Astrocyte (in vitro differentiated cells and primary cell): ENCODE data around the gene FFAR1. TPM values are rescaled to one million over a fixed set of nuclear protein-coding genes. Genes with fewer than 3 reads are reported as not detected.
A peak's percentile ranks its signal among the peaks of the same experiment; 100 is the strongest.

Experiments
- DNase-seq: peaks from one replicate; pipeline ENCODE4 v3.0.0-alpha.2; 2010; ENCODE audit warnings: low read depth
- FAIRE-seq: peaks from 2 replicates; lab custom pipeline; 2011; peaks lifted over from hg19 to GRCh38; lab: Jason Lieb, UNC
- H2AFZ ChIP-seq: 2 replicates; pipeline ENCODE4 v1.6.0; 2012; ENCODE audit warnings: low read depth, low read length, inconsistent platforms
- H3K27ac ChIP-seq: 2 replicates; pipeline ENCODE4 v1.5.1; 2011; ENCODE audit warnings: low read depth, low read length, inconsistent platforms
- H3K27me3 ChIP-seq: 2 replicates; pipeline ENCODE4 v1.6.0; 2011; ENCODE audit warnings: low read length, inconsistent platforms; ENCODE audit not compliant: insufficient read depth
- H3K36me3 ChIP-seq: 2 replicates; pipeline ENCODE4 v1.5.1; 2011; ENCODE audit warnings: low read length, inconsistent platforms; ENCODE audit not compliant: insufficient read depth
- H3K4me1 ChIP-seq: 2 replicates; pipeline ENCODE4 v1.5.1; 2011; ENCODE audit warnings: low read length, inconsistent platforms; ENCODE audit not compliant: insufficient read depth
- H3K4me2 ChIP-seq: 2 replicates; pipeline ENCODE4 v1.6.0; 2012; ENCODE audit warnings: low read length, inconsistent platforms
- H3K4me3 ChIP-seq: 2 replicates; pipeline ENCODE4 v1.5.1; 2011; ENCODE audit warnings: low read depth, mild to moderate bottlenecking, low read length, inconsistent platforms; ENCODE audit not compliant: insufficient read depth
- H3K79me2 ChIP-seq: 2 replicates; pipeline ENCODE4 v1.6.0; 2012; ENCODE audit warnings: mild to moderate bottlenecking, low read length, inconsistent platforms; ENCODE audit not compliant: insufficient read depth
- H3K9ac ChIP-seq: 2 replicates; pipeline ENCODE4 v1.6.0; 2012; ENCODE audit warnings: mild to moderate bottlenecking, low read length, inconsistent platforms
- H3K9me3 ChIP-seq: 2 replicates; pipeline ENCODE4 v1.5.1; 2012; ENCODE audit warnings: low read depth, mild to moderate bottlenecking, low read length, inconsistent platforms; ENCODE audit not compliant: insufficient read depth
- H4K20me1 ChIP-seq: 2 replicates; pipeline ENCODE4 v1.6.0; 2012; ENCODE audit warnings: low read length, inconsistent platforms; ENCODE audit not compliant: insufficient read depth
- H3K27ac Mint-ChIP-seq: one replicate; pipeline ENCODE4 v1.8.0; 2021; ENCODE audit warnings: mild to moderate bottlenecking, mixed read lengths; ENCODE audit not compliant: unreplicated experiment
- H3K27me3 Mint-ChIP-seq: one replicate; pipeline ENCODE4 v1.8.0; 2021; ENCODE audit warnings: low read depth, mixed read lengths; ENCODE audit not compliant: unreplicated experiment
- H3K36me3 Mint-ChIP-seq: one replicate; pipeline ENCODE4 v1.8.0; 2021; ENCODE audit warnings: low read depth, mixed read lengths; ENCODE audit not compliant: unreplicated experiment
- H3K4me1 Mint-ChIP-seq: one replicate; pipeline ENCODE4 v1.8.0; 2021; ENCODE audit warnings: low read depth, mixed read lengths; ENCODE audit not compliant: unreplicated experiment
- H3K4me3 Mint-ChIP-seq: one replicate; pipeline ENCODE4 v1.8.0; 2021; ENCODE audit warnings: mild to moderate bottlenecking, moderate library complexity, mixed read lengths; ENCODE audit not compliant: unreplicated experiment
- H3K9me3 Mint-ChIP-seq: one replicate; pipeline ENCODE4 v1.8.0; 2021; ENCODE audit warnings: mild to moderate bottlenecking, mixed read lengths; ENCODE audit not compliant: unreplicated experiment
- EZH2 ChIP-seq: IDR thresholded peaks from 2 replicates; pipeline ENCODE4 v1.6.1; 2012; ENCODE audit warnings: mild to moderate bottlenecking, low read length, inconsistent platforms; ENCODE audit not compliant: insufficient read depth
- total RNA-seq: library from RNA; stranded (reverse); gene quantifications from 2 replicates; pipeline ENCODE4 v1.2.1, GENCODE V29; 2021
- TF ChIP-seq, protein P1 (sequence below): IDR thresholded peaks from 2 replicates; pipeline ENCODE4 v1.5.1; 2011; ENCODE audit warnings: low read depth, mild to moderate bottlenecking, inconsistent platforms, low read length, moderate library complexity; ENCODE audit not compliant: insufficient read depth

The FFAR1 gene
- total RNA-seq, 1 donor from 2014 or later, result not detected

GRCh38 chr19:35316560-35316959 lies 31.1 kb upstream of the FFAR1 start:
- H3K9ac ChIP-seq, result no peak overlapping the region
- H3K27ac ChIP-seq, result no peak overlapping the region
- no peaks in the 10 kb centered on the region for H3K27me3 ChIP-seq
- Mint-ChIP-seq H3K36me3 (no peaks in the 10 kb centered on the region), H3K4me1 (peaks cover 10% of the 10 kb centered on the region), H3K27me3 (peaks cover 25% of the 10 kb centered on the region), H3K4me3 (no peak overlapping the region), H3K9me3 (peaks cover 2% of the 10 kb centered on the region), H3K27ac (no peak overlapping the region)
- H3K9me3 ChIP-seq, result no peaks in the 10 kb centered on the region
- TF ChIP-seq, protein P1, sequence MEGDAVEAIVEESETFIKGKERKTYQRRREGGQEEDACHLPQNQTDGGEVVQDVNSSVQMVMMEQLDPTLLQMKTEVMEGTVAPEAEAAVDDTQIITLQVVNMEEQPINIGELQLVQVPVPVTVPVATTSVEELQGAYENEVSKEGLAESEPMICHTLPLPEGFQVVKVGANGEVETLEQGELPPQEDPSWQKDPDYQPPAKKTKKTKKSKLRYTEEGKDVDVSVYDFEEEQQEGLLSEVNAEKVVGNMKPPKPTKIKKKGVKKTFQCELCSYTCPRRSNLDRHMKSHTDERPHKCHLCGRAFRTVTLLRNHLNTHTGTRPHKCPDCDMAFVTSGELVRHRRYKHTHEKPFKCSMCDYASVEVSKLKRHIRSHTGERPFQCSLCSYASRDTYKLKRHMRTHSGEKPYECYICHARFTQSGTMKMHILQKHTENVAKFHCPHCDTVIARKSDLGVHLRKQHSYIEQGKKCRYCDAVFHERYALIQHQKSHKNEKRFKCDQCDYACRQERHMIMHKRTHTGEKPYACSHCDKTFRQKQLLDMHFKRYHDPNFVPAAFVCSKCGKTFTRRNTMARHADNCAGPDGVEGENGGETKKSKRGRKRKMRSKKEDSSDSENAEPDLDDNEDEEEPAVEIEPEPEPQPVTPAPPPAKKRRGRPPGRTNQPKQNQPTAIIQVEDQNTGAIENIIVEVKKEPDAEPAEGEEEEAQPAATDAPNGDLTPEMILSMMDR, result no peak
- TF ChIP-seq EZH2, result no peak
- H2AFZ ChIP-seq, result no peak overlapping the region
- H3K4me1 ChIP-seq, result peaks cover 7% of the 10 kb centered on the region
- no peaks in the 10 kb centered on the region for H3K79me2 ChIP-seq
- FAIRE-seq (no peak), DNase-seq (no peak)
- H4K20me1 ChIP-seq, result no peaks in the 10 kb centered on the region
- no peak overlapping the region for H3K4me2 ChIP-seq
- H3K36me3 ChIP-seq, result no peaks in the 10 kb centered on the region
- H3K4me3 ChIP-seq, result no peak overlapping the region

DNA sequence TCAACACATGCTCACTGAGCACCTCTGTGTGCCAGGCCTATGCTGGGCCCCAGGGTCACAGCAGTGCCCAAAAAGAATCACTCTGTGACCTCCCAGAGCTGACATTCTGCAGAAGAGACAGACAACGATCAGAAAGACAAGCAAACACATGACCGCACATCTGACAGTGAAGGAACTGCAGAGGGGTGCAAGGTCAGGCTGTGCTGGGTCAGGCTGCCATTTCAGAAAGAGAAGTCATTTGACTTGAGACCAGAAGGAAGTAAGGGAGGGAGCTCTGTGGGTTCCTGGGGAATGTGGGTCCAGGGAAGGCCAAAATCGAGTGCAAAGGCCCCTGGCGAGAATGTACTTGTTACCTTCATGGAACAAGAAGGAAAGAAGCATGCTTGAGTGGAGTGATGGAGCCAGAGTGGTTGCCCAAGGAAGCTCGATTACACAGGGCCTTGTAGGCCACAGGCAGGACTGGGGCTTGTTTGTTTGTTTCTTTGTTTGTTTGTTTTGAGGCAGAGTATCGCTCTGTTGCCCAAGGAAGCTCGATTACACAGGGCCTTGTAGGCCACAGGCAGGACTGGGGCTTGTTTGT lies 30.1 kb upstream of the FFAR1 start:
- Mint-ChIP-seq H3K36me3 (no peaks in the 10 kb centered on the region), H3K27ac (no peak overlapping the region), H3K9me3 (peaks cover 3% of the 10 kb centered on the region), H3K4me3 (peak overlapping the region; percentile 46), H3K4me1 (peaks cover 6% of the 10 kb centered on the region), H3K27me3 (peaks cover 29% of the 10 kb centered on the region)
- Histone ChIP-seq H4K20me1 (no peaks in the 10 kb centered on the region), H3K27me3 (no peaks in the 10 kb centered on the region), H2AFZ (no peak overlapping the region), H3K36me3 (no peaks in the 10 kb centered on the region), H3K27ac (no peak overlapping the region), H3K9ac (no peak overlapping the region), H3K9me3 (peaks cover 2% of the 10 kb centered on the region), H3K4me3 (no peak overlapping the region), H3K79me2 (no peaks in the 10 kb centered on the region), H3K4me1 (peaks cover 7% of the 10 kb centered on the region), H3K4me2 (no peak overlapping the region)
- FAIRE-seq (no peak), DNase-seq (no peak)
- TF ChIP-seq EZH2, result no peak
- TF ChIP-seq, protein P1, result no peak

DNA sequence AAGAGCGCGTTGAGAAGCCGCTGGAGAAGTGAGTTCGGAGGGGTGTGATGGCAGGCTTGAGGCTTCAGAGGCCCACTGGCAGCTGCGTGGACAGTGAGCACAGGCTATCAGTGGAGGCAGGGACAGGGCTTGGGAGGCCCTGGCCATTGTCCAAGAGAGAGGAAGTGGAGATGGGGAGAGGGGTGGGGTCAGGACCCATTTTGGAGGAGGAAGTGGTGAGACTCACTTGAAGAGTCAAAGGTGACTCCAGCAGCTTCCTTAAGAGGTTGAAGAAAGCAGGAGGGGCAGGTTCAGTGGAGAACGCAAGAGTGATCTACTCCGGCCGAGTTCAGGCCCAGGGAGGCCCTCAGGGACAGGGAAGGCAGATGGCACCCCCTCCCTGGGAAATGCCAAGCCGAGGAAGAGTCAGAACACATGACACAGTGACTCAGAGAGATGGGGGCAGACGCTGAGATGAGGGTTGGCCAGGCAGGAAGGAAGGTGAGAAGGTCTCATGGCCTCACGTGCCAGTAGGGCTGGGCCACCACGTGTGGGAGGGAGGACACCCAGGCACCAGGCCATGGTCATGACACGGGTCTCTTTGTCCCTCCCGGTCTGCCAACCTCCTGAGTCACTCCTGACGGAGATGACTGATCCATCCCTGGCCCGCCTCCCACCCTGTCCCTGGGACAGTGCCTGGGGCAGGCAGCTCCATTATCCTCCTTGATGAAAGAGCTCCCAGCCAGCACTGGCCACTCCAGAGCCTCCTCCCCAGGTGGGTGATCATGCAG lies 28.8 kb upstream of the FFAR1 start:
- Histone ChIP-seq H3K4me3 (no peak overlapping the region), H3K4me2 (no peak overlapping the region), H3K9ac (no peak overlapping the region), H3K27me3 (no peaks in the 10 kb centered on the region), H2AFZ (peak overlapping the region; percentile 24), H3K36me3 (no peaks in the 10 kb centered on the region), H3K4me1 (peaks cover 7% of the 10 kb centered on the region), H3K27ac (peak overlapping the region; percentile 19), H3K9me3 (peaks cover 2% of the 10 kb centered on the region), H4K20me1 (no peaks in the 10 kb centered on the region), H3K79me2 (no peaks in the 10 kb centered on the region)
- DNase-seq, result peak; percentile 15
- no peaks in the 10 kb centered on the region for H3K36me3 Mint-ChIP-seq
- peaks cover 3% of the 10 kb centered on the region for H3K9me3 Mint-ChIP-seq
- peak overlapping the region; percentile 62 for H3K27ac Mint-ChIP-seq
- H3K4me3 Mint-ChIP-seq, result no peak overlapping the region
- peaks cover 5% of the 10 kb centered on the region for H3K4me1 Mint-ChIP-seq
- TF ChIP-seq, protein P1, result no peak
- TF ChIP-seq EZH2, result no peak
- H3K27me3 Mint-ChIP-seq, result peaks cover 28% of the 10 kb centered on the region
- no peak for FAIRE-seq
